ENCODE results near the gene CSRP2.

The CSRP2 gene

DNA sequence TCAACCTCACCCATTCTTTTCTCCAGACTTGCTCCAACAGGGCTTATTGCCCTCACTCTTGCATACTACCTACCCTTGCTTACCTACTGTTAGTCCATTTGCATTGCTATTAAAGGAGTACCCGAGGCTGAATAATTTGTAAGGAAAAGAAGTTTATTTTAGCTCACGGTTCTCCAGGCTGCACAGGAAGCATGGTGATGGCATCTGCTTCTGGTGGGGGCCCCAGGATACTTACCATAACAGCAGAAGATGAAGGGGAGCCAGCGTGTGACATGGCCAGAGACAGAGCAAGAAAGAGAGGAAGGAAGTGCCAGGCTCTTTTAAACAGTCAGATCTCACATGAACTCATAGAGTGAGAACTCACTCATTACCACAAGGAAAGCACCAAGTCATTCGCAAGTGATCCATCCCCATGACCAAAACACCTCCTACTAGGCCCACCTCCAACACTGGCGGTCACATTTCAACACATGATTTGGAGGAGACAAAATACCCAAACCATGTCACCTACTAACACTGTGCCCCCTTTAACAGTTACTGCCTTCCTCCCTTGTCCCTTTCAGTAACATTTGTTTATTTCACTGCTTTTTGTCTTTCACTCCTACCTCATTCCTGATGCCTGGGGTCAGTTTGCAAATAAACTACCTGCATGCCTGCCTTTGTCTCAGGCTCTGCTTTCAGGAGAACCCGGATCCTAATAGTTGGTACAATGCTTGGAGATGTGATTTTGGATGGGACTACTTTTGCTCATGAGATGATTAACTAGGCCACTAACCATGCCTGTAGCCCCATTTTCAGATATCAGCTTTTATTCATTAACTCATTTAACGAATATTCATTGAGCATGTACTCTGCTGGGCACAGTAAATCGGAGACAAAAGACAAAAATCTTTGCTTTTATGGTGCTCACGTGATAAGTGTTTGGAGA, 41.6 kb upstream of the CSRP2 start:
- TF ChIP-seq, protein P1, sequence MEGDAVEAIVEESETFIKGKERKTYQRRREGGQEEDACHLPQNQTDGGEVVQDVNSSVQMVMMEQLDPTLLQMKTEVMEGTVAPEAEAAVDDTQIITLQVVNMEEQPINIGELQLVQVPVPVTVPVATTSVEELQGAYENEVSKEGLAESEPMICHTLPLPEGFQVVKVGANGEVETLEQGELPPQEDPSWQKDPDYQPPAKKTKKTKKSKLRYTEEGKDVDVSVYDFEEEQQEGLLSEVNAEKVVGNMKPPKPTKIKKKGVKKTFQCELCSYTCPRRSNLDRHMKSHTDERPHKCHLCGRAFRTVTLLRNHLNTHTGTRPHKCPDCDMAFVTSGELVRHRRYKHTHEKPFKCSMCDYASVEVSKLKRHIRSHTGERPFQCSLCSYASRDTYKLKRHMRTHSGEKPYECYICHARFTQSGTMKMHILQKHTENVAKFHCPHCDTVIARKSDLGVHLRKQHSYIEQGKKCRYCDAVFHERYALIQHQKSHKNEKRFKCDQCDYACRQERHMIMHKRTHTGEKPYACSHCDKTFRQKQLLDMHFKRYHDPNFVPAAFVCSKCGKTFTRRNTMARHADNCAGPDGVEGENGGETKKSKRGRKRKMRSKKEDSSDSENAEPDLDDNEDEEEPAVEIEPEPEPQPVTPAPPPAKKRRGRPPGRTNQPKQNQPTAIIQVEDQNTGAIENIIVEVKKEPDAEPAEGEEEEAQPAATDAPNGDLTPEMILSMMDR (IDR thresholded peaks at IDR 0.05; ENCODE audit: low read depth, low read length) = no peak

DNA sequence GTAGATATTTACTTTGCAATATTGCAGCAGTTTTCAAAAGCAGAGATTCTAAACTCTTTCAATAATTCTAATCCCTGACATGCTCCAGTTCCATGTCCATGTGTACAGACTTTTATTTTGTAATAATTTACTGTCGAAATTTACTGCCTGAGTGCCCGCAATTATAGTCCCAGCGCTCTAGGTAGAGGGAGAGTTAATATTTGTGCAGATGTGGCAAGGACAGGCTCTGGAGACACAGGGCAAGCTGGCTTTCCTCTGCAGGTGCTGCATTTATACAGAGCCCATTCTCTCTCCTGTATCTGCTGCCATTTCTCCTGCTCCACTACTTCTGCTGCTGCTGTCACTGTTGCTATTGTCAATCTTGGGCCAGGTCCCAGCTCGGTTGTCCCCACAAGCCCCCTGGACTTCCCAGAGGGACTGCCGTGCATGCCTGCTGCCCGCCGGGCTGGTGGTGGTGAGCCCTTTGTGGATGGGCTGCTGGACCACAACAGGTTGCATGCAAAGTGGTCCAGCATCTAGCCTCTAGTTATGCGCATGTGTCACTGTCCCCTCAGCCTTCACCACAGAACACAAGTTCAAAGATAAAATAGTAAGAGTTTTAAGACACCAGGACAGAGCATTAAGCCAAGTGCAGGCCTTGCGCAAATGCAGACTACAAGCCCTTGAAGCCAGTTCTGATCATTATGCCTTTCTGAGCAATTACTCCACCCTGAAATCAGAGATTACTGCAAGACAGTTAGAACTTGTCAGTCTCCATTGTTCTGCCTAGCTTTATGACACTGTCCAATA, 40.8 kb upstream of the CSRP2 start:
- TF ChIP-seq, protein P1 (IDR thresholded peaks at IDR 0.05; ENCODE audit: low read depth, low read length) = no peak
- DNase-seq (ENCODE audit: extremely low read depth, low read depth) = no peak

More for the DNA sequence above, 41.6 kb upstream of the CSRP2 start:
- DNase-seq (ENCODE audit: extremely low read depth, low read depth) = no peak

DNA sequence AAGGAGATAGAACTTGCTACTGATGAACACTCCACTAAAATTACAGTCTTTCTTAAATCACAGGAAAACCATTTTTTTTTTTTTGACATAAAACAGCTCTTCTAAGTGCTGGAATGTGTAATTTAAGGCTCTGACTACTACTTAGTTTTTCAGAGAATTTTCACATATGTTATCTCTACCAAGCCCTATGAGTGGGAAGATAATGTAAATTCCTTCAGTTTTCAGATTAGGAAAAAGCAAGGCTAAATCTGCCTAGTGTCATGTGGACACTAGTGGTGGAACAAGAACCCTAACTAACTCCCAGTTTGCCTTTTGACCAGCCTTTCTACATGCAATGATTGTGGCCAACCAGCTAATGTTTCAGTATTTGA, 37.3 kb upstream of the CSRP2 start:
- no peak for DNase-seq (ENCODE audit: extremely low read depth, low read depth)
- TF ChIP-seq, protein P1 (IDR thresholded peaks at IDR 0.05; ENCODE audit: low read depth, low read length) = no peak

DNA sequence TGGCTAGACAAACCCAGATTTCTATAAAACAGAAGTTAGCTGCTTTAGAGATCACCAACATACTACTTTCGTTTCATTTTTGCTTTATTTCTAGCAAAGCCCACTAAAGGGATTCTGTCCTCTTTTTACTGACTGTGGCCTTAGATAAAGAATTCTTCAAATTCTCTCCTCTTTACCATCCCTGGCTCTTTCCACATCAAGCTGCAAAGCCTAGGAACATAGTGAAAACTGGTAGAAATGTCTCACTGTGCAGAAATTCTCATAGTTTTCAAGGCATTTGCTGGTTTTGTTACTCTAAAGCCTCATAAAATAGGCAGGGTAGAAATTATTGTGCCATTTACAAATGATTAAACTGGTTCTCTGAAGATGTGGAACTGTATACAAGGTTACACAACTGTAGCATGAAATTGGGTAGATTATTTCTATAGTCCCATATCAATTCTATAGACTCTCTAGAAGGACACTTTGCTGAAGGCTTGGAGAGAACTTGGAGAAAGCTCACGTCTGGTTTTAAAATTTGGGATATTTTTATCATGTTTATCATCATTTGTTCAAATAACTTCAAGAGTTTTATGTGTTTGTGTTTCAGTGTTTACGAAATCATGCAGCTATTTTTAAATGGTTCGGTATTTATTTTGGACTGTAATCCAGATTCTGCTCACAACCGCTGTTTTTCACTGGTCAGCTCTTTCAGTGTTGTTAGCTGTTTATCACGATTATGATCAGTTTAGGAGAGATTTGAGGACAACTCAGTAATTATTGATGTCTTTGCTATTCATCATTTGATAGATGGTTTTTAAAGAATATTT, 36.7 kb upstream of the CSRP2 start:
- DNase-seq (ENCODE audit: extremely low read depth, low read depth) = no peak

DNA sequence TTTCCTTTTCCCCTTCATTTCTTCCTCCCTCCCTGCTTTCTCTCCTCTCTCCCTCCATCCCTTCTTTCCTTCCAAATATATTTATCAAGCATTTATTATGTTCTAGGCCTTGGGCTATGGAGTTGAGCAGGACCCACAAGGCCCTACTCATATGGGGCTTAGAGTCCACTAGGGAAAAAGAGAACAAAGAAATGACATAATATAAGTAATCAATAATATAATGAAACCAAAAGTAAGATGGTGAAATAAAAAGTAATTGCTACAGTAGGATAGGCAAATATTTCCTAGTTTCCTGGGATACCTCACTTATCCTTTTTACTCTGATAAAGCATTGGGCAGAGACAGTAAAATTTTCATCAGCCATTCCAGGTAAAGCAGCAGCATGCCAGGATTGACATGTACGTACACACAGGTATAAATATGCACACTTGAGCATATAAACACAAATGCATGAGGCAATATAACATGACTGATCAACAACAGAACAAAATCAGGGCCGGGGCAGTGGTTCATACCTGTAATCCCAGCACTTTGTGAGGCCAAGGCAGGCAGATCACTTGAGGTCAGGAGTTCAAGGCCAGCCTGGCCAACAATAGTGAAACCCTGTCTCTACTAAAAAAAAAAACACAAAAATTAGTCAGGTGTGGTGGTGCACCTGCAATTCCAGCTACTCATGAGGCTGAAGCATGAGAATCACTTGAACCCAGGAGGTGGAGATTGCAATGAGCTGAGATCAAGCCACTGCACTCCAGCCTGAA, 35.5 kb upstream of the CSRP2 start:
- TF ChIP-seq, protein P1 (IDR thresholded peaks at IDR 0.05; ENCODE audit: low read depth, low read length) = no peak
- no peak for DNase-seq (ENCODE audit: extremely low read depth, low read depth)

More for the DNA sequence above, 36.7 kb upstream of the CSRP2 start:
- TF ChIP-seq, protein P1 (IDR thresholded peaks at IDR 0.05; ENCODE audit: low read depth, low read length) = no peak

DNA sequence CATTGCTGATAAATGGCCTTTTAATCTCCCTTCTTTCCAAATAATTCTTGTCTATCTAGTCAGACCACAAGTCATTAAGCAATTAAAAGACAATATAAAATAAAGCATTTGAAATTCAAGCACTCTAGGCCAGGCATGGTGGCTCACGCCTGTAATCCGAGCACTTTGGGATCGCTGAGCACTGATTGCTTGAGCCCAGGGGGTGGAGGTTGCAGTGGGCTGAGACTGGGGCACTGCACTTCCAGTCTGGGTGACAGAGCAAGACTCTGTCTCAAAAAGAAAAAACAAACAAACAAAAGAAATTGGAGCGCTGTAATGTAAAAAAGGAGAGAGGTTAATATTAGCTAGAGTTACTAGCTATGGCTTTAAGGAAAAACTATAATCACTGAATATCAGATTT, 30.5 kb upstream of the CSRP2 start:
- TF ChIP-seq, protein P1 (IDR thresholded peaks at IDR 0.05; ENCODE audit: low read depth, low read length) = no peak
- no peak for DNase-seq (ENCODE audit: extremely low read depth, low read depth)
